ENCODE results near the gene GLUL. TPM values are rescaled to one million over a fixed set of nuclear protein-coding genes. Genes with fewer than 3 reads are reported as not detected.

The GLUL gene
- total and polyA plus RNA-seq, 2 of the 4 experiments (the other 2 are of a cell fraction), result 131 to 385 TPM

GRCh38 chr1:182340233-182341058, 51.1 kb downstream of the GLUL start:
- TF ChIP-seq CEBPB (IDR thresholded peaks at IDR 0.05; ENCODE audit: low read depth, low read length) (no peak), POLR2A (IDR thresholded peaks at IDR 0.05; ENCODE audit: low read depth, low read length) (no peak), SMC3 (IDR thresholded peaks at IDR 0.05; ENCODE audit: low read depth, low read length) (no peak), FOS (IDR thresholded peaks at IDR 0.05; ENCODE audit: low read depth, low read length) (no peak), CHD1 (IDR thresholded peaks at IDR 0.05; ENCODE audit: low read depth, low read length) (no peak), NFE2L2 (IDR thresholded peaks at IDR 0.05; ENCODE audit: low read depth, low read length) (no peak), RFX5 (IDR thresholded peaks at IDR 0.05; ENCODE audit: low read depth, low read length) (no peak), MAFK (IDR thresholded peaks at IDR 0.05; ENCODE audit: low read depth, low read length) (no peak), RCOR1 (IDR thresholded peaks at IDR 0.05; ENCODE audit: insufficient replicate concordance, low read length) (no peak), RAD21 (IDR thresholded peaks at IDR 0.05; ENCODE audit: low read length) (no peak), MXI1 (IDR thresholded peaks at IDR 0.05; ENCODE audit: borderline replicate concordance, low read depth, low read length) (no peak), BHLHE40 (IDR thresholded peaks at IDR 0.05; ENCODE audit: low read depth, low read length) (no peak), MAZ (IDR thresholded peaks at IDR 0.05; ENCODE audit: borderline replicate concordance, low read depth, low read length) (no peak)
- TF ChIP-seq, protein P1, sequence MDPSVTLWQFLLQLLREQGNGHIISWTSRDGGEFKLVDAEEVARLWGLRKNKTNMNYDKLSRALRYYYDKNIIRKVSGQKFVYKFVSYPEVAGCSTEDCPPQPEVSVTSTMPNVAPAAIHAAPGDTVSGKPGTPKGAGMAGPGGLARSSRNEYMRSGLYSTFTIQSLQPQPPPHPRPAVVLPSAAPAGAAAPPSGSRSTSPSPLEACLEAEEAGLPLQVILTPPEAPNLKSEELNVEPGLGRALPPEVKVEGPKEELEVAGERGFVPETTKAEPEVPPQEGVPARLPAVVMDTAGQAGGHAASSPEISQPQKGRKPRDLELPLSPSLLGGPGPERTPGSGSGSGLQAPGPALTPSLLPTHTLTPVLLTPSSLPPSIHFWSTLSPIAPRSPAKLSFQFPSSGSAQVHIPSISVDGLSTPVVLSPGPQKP (IDR thresholded peaks at IDR 0.05; ENCODE audit: borderline replicate concordance, low read depth, low read length), result no peak
- TF ChIP-seq, protein P2, sequence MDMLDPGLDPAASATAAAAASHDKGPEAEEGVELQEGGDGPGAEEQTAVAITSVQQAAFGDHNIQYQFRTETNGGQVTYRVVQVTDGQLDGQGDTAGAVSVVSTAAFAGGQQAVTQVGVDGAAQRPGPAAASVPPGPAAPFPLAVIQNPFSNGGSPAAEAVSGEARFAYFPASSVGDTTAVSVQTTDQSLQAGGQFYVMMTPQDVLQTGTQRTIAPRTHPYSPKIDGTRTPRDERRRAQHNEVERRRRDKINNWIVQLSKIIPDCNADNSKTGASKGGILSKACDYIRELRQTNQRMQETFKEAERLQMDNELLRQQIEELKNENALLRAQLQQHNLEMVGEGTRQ (IDR thresholded peaks at IDR 0.05; ENCODE audit: low read depth, low read length), result no peak
- WGBS, 2 experiments (ENCODE audit: extremely low coverage in 2 of 2, insufficient read length in 1 of 2), result no CpG with 5 or more reads among the region's 10 CpGs
- dilution Hi-C loops (cut with HindIII; ENCODE audit: low sequenced_read_pairs, unreplicated experiment) (no loop called here), intact Hi-C loops (cut with micrococcal nuclease) (no loop called here), in situ Hi-C loops (cut with MboI; ENCODE audit: low sequenced_read_pairs) (no loop called here)
- ChIA-PET POLR2A (ENCODE audit: unreplicated experiment) (no interaction called here), CTCF (no interaction called here)
- ATAC-seq (ENCODE audit: low read depth) (no peak), DNase-seq (no peak)
- H3K18ac ChIP-seq (ENCODE audit: low read depth, low read length), result no peak overlapping the region
- H3K14ac ChIP-seq (replicated peaks; ENCODE audit: low read depth, low read length), result no peak overlapping the region
- no peak overlapping the region for H3K27ac ChIP-seq (ENCODE audit: insufficient read depth, low read length)
- H3K23ac ChIP-seq (ENCODE audit: low read depth, low read length), result no peak overlapping the region
- no peak overlapping the region for H4K8ac ChIP-seq (ENCODE audit: low read depth in 2 of 2, low read length in 2 of 2)
- no peaks in the 10 kb centered on the region for H3K9me1 ChIP-seq (ENCODE audit: insufficient read depth, low read length)
- H2BK15ac ChIP-seq (ENCODE audit: low read depth, low read length), result no peak overlapping the region
- no peak overlapping the region for H2BK5ac ChIP-seq (ENCODE audit: low read depth, low read length, poor library complexity, severe bottlenecking)
- no peaks in the 10 kb centered on the region for H3K79me1 ChIP-seq (ENCODE audit: low read depth in 1 of 2, low read length in 2 of 2)
- H3K9ac ChIP-seq (ENCODE audit: low read depth, low read length), result no peak overlapping the region
- no peak overlapping the region for H2AFZ ChIP-seq (replicated peaks; ENCODE audit: low read length, poor library complexity)
- no peak overlapping the region for H4K91ac ChIP-seq (ENCODE audit: insufficient read depth, low read depth, low read length)
- no peak overlapping the region for H2AK5ac ChIP-seq (ENCODE audit: low read depth, low read length)
- no peak overlapping the region for H2BK20ac ChIP-seq (ENCODE audit: low read depth, low read length)
- no peak overlapping the region for H2AK9ac ChIP-seq (replicated peaks; ENCODE audit: low read depth, low read length, poor library complexity)
- H4K20me1 ChIP-seq (ENCODE audit: insufficient read depth, low read length), result no peaks in the 10 kb centered on the region
- no peak overlapping the region for H3K4me2 ChIP-seq (ENCODE audit: low read depth, low read length)
- no peaks in the 10 kb centered on the region for H3K4me1 ChIP-seq (ENCODE audit: control insufficient read depth, insufficient read depth, low read length)
- no peak overlapping the region for H3K4me3 ChIP-seq (ENCODE audit: insufficient read depth, low read depth, low read length)
- H4K5ac ChIP-seq (ENCODE audit: low read depth, low read length), result no peak overlapping the region
- no peaks in the 10 kb centered on the region for H3K9me3 ChIP-seq (ENCODE audit: control insufficient read depth, insufficient read depth, low read length)
- no peak overlapping the region for H3K56ac ChIP-seq (ENCODE audit: extremely low read depth, insufficient read depth, low read length)
- no peaks in the 10 kb centered on the region for H3K36me3 ChIP-seq (ENCODE audit: control insufficient read depth, insufficient read depth, low read length)
- BruUV-seq (replicated peaks), result no TSS peak
- no peaks in the 10 kb centered on the region; the same call in 1 of the 2 replicates for H3K27me3 ChIP-seq (ENCODE audit: control insufficient read depth, insufficient read depth, low read length)
- H3K4ac ChIP-seq (ENCODE audit: low read depth, low read length), result no peak overlapping the region
- H2BK120ac ChIP-seq (ENCODE audit: low read depth, low read length), result no peak overlapping the region
